Heart right ventricle (tissue), 16 donors: Measurements from ENCODE around the gene ATL1. TPM values are rescaled to one million over a fixed set of nuclear protein-coding genes. Genes with fewer than 3 reads are reported as not detected.
A peak's percentile ranks its signal among the peaks of the same experiment; 100 is the strongest.

Experiments used
- ATAC-seq, 8 donors: fragments of 200-7000 bp; cut with Tn5 transposase; one replicate each; pipeline ENCODE4 v1.9.1; 2020; ENCODE audit warnings: mild to moderate bottlenecking in 8 of 8, moderate library complexity in 8 of 8, moderate number of reproducible peaks in 1 of 8
- DNase-seq, 2 donors: peaks; one replicate each; pipeline ENCODE4 v3.0.0-alpha.2; 2020
- H3K27ac ChIP-seq, 10 donors: fragments of 200-600 bp; sonication (generic) in 2 of 10; one replicate each; pipeline versions ENCODE4 v1.5.0 to v1.8.0; 2020 to 2022; ENCODE audit warnings: mild to moderate bottlenecking in 3 of 10
- H3K27me3 ChIP-seq, 7 donors: fragments of 200-600 bp; one replicate each; pipeline ENCODE4 v1.8.0; 2021 to 2022; ENCODE audit warnings: mild to moderate bottlenecking in 2 of 7
- H3K36me3 ChIP-seq, 9 donors: fragments of 200-600 bp; sonication (generic) in 1 of 9; one replicate each; pipeline versions ENCODE4 v1.5.0 to v1.8.0; 2020 to 2022; ENCODE audit warnings: mild to moderate bottlenecking in 2 of 9
- H3K4me1 ChIP-seq, 9 donors: fragments of 200-600 bp; sonication (generic) in 1 of 9; one replicate each; pipeline versions ENCODE4 v1.5.0 to v1.8.0; 2020 to 2022; ENCODE audit warnings: mild to moderate bottlenecking in 4 of 9
- H3K4me3 ChIP-seq, 10 donors: fragments of 200-600 bp; sonication (generic) in 2 of 10; one replicate each; pipeline versions ENCODE4 v1.5.0 to v1.8.0; 2020 to 2022; ENCODE audit warnings: mild to moderate bottlenecking in 7 of 10, moderate library complexity in 2 of 10
- H3K9me3 ChIP-seq, 11 donors: fragments of 200-600 bp in 10 of 11; sonication (generic) in 2 of 11; one replicate each; pipeline versions ENCODE4 v1.5.0 to v1.8.0; 2013 to 2022; ENCODE audit warnings: mild to moderate bottlenecking in 2 of 11, control low read depth in 1 of 11, moderate library complexity in 1 of 11
- CTCF ChIP-seq, 9 donors: fragments of 200-600 bp; sonication (generic) in 2 of 9; IDR thresholded peaks; one replicate each; pipeline versions ENCODE4 v1.5.0 to v1.8.0; 2021 to 2022; ENCODE audit warnings: antibody characterized with exemption in 9 of 9, mild to moderate bottlenecking in 5 of 9, moderate library complexity in 1 of 9
- WGBS, 2 donors: extraction: QIAGEN DNeasy Blood & Tissue Kit; methylation state at CpG; one replicate each; pipeline ENCODE4 v1.1.7; 2013; ENCODE audit warnings: inconsistent platforms in 1 of 2; 5-methylcytosine and 5-hydroxymethylcytosine counted together
- intact Hi-C, 10 donors: fragments of 100-400 bp; cut with DNase I; formaldehyde crosslinking; loops; one replicate each; pipeline versions ENCODE4 v1.11.1 to v1.14.2; 2022
- polyA plus RNA-seq, 2 donors: library from polyadenylated mRNA; stranded (reverse); fragments of 200-250 nt; gene quantifications; one replicate each; pipeline ENCODE4 v1.2.3, GENCODE V29; 2013
- total RNA-seq, 10 donors: library from RNA; stranded (reverse); fragmentation: NEBNext Ultra II Directional in 3 of 10; extraction: Animal tissue kit (Norgen Biotek cat#: 25700) in 3 of 10; gene quantifications; one replicate each; pipeline versions ENCODE4 v1.2.1 to v1.2.4, GENCODE V29; 2021 to 2023
- donor health status: Arrhythmogenic right ventricular cardiomyopathy.
- donor health status: ischemic (EF 13 %, LVEDD 7.1; RV severe dilation, severe dysfunction).
- donor health status: healthy with polysubstance abuse.
- donor health status: DM: no; HTN: yes; CAD: no.
- donor health status: DM: no; HTN: no; CAD: no.
- donor health status: ischemic (EF 25% LVEDD 6.9; RV normal size, moderate dysfunction).
- donor health status: ischemic (EF 25% LVEDD 5.7; RV mildly dilated, moderate dysfunction).
- donor health status: healthy.
- donor health status: DM: yes; HTN: yes; CAD: no.
- donor health status: Ischemic cardiomyopathy.
- donor health status: ischemic (EF 35%, LVEDD 5.7; RV mildly dilated, moderate dysfunction).
- donor health status: nonischemic (EF 11% LVEDD 7.7; RV severe dilation, severe dysfunction).
- donor health status: DM: yes; HTN: yes; CAD: no.
- donor health status: PGD.
- donor health status: ischemic (EF 29% LVEDD 5.4; RV normal size, mild dysfunction).
- donor health status: nonischemic (EF 23%, LVEDD 6.1; RV moderate dilation, normal function).

ATL1 gene
- total and polyA plus RNA-seq, 12 donors: 0.42 to 2.0 (median 0.86) TPM

GRCh38 chr14:50539051-50539450 is 20.9 kb upstream of the ATL1 start:
- intact Hi-C loops: no loop called here
- DNase-seq (no peak), ATAC-seq (no peak)
- H3K4me1 ChIP-seq: peaks cover 0 to 3% (median 0%) of the 10 kb centered on the region in 9 donors
- H3K4me3 ChIP-seq: no peak overlapping the region
- H3K27ac ChIP-seq: no peak overlapping the region
- no peak for TF ChIP-seq CTCF (IDR thresholded peaks at IDR 0.05)
- no peaks in the 10 kb centered on the region for H3K36me3 ChIP-seq
- no peaks in the 10 kb centered on the region for H3K9me3 ChIP-seq
- no peaks in the 10 kb centered on the region for H3K27me3 ChIP-seq

- no peak for ATAC-seq
- no peak for TF ChIP-seq CTCF (IDR thresholded peaks at IDR 0.05)
- Histone ChIP-seq H3K27ac (no peak overlapping the region), H3K27me3 (no peaks in the 10 kb centered on the region), H3K4me1 (peaks cover 0 to 3% (median 0%) of the 10 kb centered on the region in 9 donors), H3K9me3 (no peaks in the 10 kb centered on the region), H3K36me3 (no peaks in the 10 kb centered on the region), H3K4me3 (no peak overlapping the region)
- WGBS, 2 donors: 59 to 76% methylated on average over 1 of the region's 1 CpG
- DNase-seq: no peak
- intact Hi-C loops: loop anchor here in 2 of 10 donors (2.0 to 5.0 kb wide), 2 partner anchors 236 kb away; no protein-coding TSS in a partner anchor
Observed at GRCh38 chr14:50541159-50541567, 18.8 kb upstream of the ATL1 start.

GRCh38 chr14:50542941-50543418 is 17.0 kb upstream of the ATL1 start:
- no peak overlapping the region for H3K27ac ChIP-seq
- intact Hi-C loops: loop anchor here in 1 of 10 donors (5.0 kb wide), 1 partner anchor 234 kb away; no protein-coding TSS in a partner anchor
- peaks cover 0 to 3% (median 0%) of the 10 kb centered on the region in 9 donors for H3K4me1 ChIP-seq
- H3K27me3 ChIP-seq: no peaks in the 10 kb centered on the region
- DNase-seq: peak in 1 of 2 donors; percentile 29
- 11 to 14% methylated on average over 2 of the region's 2 CpGs for WGBS, 2 donors
- H3K36me3 ChIP-seq: no peaks in the 10 kb centered on the region
- peak in 3 of 8 donors; percentile 25 to 51 (median 33) for ATAC-seq
- peak; percentile 21 to 66 (median 58) for TF ChIP-seq CTCF (IDR thresholded peaks at IDR 0.05)
- no peaks in the 10 kb centered on the region for H3K9me3 ChIP-seq
- H3K4me3 ChIP-seq: no peak overlapping the region

GRCh38 chr14:50544911-50545310 is 15.0 kb upstream of the ATL1 start:
- Histone ChIP-seq H3K27ac (no peak overlapping the region), H3K9me3 (no peaks in the 10 kb centered on the region), H3K27me3 (peaks cover 0 to 4% (median 0%) of the 10 kb centered on the region in 7 donors), H3K4me1 (peaks cover 0 to 3% (median 0%) of the 10 kb centered on the region in 9 donors), H3K36me3 (no peaks in the 10 kb centered on the region), H3K4me3 (no peak overlapping the region)
- no peak for TF ChIP-seq CTCF (IDR thresholded peaks at IDR 0.05)
- ATAC-seq: no peak
- WGBS, 2 donors: 69 to 79% methylated on average over 3 of the region's 3 CpGs
- intact Hi-C loops: loop anchor here in 1 of 10 donors (5.0 kb wide), 1 partner anchor 232 kb away; no protein-coding TSS in a partner anchor
- no peak for DNase-seq
